ENCODE data around the gene OGDH.

Gene OGDH

GRCh38 chr7:44645254-44645653, 38.8 kb downstream of the OGDH start:
- Mint-ChIP-seq H3K4me1 (peaks cover 27% of the 10 kb centered on the region), H3K27ac (no peak overlapping the region), H3K4me3 (no peak overlapping the region), H3K9me3 (no peaks in the 10 kb centered on the region), H3K27me3 (ENCODE audit: low read depth, poor library complexity) (peaks cover 3% of the 10 kb centered on the region), H3K36me3 (ENCODE audit: low read depth) (peaks cover 6% of the 10 kb centered on the region)
- TF ChIP-seq CTCF (IDR thresholded peaks at IDR 0.05), result no peak
- no peak for DNase-seq

GRCh38 chr7:44645696-44646095, 39.3 kb downstream of the OGDH start:
- H3K27ac Mint-ChIP-seq, result no peak overlapping the region
- no peaks in the 10 kb centered on the region for H3K27me3 Mint-ChIP-seq (ENCODE audit: low read depth, poor library complexity)
- H3K4me3 Mint-ChIP-seq, result no peak overlapping the region
- peaks cover 10% of the 10 kb centered on the region for H3K36me3 Mint-ChIP-seq (ENCODE audit: low read depth)
- DNase-seq, result no peak
- H3K9me3 Mint-ChIP-seq, result no peaks in the 10 kb centered on the region
- H3K4me1 Mint-ChIP-seq, result peaks cover 23% of the 10 kb centered on the region
- TF ChIP-seq CTCF (IDR thresholded peaks at IDR 0.05), result no peak

GRCh38 chr7:44646176-44646920, 39.9 kb downstream of the OGDH start:
- H3K27me3 Mint-ChIP-seq (ENCODE audit: low read depth, poor library complexity), result no peaks in the 10 kb centered on the region
- no peak overlapping the region for H3K4me3 Mint-ChIP-seq
- DNase-seq, result no peak
- H3K4me1 Mint-ChIP-seq, result peaks cover 23% of the 10 kb centered on the region
- peaks cover 17% of the 10 kb centered on the region for H3K36me3 Mint-ChIP-seq (ENCODE audit: low read depth)
- H3K27ac Mint-ChIP-seq, result no peak overlapping the region
- no peaks in the 10 kb centered on the region for H3K9me3 Mint-ChIP-seq
- no peak for TF ChIP-seq CTCF (IDR thresholded peaks at IDR 0.05)

GRCh38 chr7:44646921-44647636, 40.7 kb downstream of the OGDH start:
- DNase-seq, result no peak
- no peak for TF ChIP-seq CTCF (IDR thresholded peaks at IDR 0.05)
- Mint-ChIP-seq H3K36me3 (ENCODE audit: low read depth) (peaks cover 17% of the 10 kb centered on the region), H3K27me3 (ENCODE audit: low read depth, poor library complexity) (no peaks in the 10 kb centered on the region), H3K9me3 (no peaks in the 10 kb centered on the region), H3K4me1 (peaks cover 23% of the 10 kb centered on the region), H3K4me3 (peak overlapping the region; percentile 12), H3K27ac (peak overlapping the region; percentile 98)

GRCh38 chr7:44647981-44648714, 41.7 kb downstream of the OGDH start:
- Mint-ChIP-seq H3K27me3 (ENCODE audit: low read depth, poor library complexity) (peaks cover 3% of the 10 kb centered on the region), H3K9me3 (no peaks in the 10 kb centered on the region), H3K27ac (peak overlapping the region; percentile 98), H3K36me3 (ENCODE audit: low read depth) (peaks cover 17% of the 10 kb centered on the region), H3K4me3 (peak overlapping the region; percentile 12), H3K4me1 (peaks cover 23% of the 10 kb centered on the region)
- no peak for DNase-seq
- no peak for TF ChIP-seq CTCF (IDR thresholded peaks at IDR 0.05)

Data from nephron progenitor cell (in vitro differentiated cells).